GM04504 (cell line): ENCODE results near the gene MDN1.
"Not testable (repeated sequence)": the region's sequence is repeated elsewhere in the genome, so short reads cannot be mapped to it uniquely, and the experiment has no call there.

ENCODE experiments used
- DNase-seq: peaks from one replicate; pipeline ENCODE4 v3.0.0-alpha.2; 2012; ENCODE audit warnings: low read depth

The MDN1 gene

DNA sequence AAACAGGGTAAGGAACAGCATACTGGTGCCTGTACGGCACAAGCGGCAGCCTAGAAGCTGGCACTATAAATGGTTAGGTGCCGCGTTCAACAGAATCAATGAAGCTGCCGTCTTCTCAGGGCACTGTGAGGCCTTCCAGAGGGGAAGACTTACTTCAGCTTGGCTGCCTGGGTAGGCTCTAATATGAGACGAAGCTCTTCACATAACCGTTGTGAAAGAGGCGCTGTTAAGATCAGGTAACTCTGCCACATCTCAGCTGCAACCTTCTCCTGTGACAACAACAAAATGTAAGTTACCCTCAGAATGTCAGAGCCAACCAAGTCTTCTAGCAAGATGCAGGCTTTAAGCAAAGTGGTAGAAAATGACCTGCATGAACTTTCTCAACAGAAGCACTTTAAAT is 169.0 kb downstream of the MDN1 start:
- DNase-seq, result no peak

- DNase-seq, result no peak
Observed at GRCh38 chr6:89649682-89650081, 169.9 kb downstream of the MDN1 start.

DNA sequence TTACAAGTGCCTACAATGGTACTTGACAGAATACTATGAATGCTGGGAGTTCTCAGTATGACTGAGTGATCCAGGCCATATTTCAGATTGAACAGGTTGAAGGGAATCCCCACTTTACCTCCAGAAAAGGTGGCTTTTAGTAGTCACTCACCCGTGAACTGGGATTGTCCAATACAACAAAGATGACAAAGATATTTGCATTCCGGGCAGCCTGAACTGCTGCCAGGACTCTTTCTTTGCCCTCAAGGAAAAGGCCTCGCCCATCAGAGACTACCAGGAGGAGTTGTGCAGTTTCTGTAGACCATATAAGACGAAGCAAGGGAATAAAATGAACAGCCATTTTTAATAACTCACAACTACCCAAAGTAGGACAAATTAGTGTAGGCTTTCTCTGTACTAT is 174.7 kb downstream of the MDN1 start:
- no peak for DNase-seq

GRCh38 chr6:89643406-89643805 is 176.2 kb downstream of the MDN1 start:
- DNase-seq, result no peak

DNA sequence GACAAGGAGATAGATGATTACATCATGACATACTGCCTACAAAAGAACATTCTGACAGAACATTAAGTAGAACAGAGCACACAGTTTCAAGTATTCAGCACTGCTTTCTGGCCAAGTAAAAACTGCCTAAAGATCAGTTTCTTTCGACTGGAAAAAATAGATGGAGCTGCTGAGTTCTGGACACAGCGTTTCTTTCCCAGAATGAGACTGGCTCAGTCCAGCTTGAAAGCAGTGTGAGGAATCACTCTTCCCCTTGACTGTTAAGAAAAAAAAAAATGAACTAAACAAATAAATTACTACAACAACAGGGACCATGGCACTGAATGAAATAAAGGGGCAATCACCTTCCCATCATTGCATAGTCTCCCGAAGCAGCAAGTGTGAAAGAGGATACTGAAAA is 176.6 kb downstream of the MDN1 start:
- no peak for DNase-seq

GRCh38 chr6:89641581-89641980 is 178.0 kb downstream of the MDN1 start:
- not testable (repeated sequence) for DNase-seq

DNA sequence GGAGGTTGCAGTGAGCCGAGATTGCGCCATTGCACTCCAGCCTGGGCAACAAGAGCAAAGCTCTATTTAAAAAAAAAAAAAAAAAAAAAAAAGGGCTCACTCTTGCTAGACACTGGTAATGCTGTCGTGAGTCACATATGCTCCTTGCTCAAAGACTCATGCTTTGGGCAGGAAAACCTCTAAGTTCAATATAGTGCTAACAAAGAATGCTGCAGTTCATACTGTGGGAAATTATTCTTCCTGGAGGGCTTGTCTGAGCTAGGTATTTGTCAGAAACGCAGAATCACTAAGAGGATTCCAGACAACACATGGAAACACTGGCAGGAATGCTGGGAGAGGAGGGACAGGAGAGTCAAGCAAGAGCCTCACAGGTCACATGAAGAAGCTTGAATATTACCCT is 178.8 kb downstream of the MDN1 start:
- DNase-seq, result no peak

DNA sequence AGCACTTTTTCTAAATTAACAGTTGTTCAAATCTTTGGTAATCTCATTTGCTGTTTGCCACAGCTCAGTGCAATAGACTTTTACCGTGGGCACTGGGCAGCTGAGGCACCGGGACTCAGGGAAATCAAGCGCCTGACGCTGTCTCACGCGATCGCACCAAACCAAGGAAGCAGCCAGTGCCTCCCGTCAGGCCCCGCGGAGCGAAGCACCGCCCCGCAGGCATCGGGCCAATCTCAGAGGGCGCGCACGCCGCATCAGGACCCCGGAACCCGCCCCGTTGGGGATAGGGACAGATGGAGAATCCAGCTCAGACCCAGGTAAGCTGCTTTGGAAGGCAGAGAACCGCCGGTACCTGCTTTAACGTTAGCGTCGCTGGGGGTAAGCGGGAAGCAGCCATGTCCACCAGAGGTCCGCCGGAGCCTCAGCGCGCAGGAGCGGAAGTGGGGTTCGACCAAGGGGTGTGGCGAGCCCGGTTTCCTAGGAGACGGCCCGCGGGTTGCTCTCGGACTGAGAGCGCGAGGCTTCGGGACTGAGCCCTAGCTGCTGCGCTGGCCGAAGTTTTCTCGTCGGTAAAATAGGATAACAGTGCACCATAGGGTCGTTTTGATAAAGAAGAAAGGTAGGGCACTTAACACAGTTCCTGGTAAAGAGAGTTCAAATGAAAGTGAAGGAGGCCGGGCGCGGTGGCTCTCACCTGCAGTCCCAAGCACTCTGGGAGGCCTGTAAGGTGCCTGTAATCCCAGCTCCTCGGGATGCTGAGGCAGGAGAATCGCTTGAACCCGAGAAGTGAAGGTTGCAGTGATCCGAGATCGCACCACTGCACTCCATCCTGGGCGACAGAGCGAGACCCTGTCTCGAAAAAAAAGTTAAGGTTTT is 181.0 kb downstream of the MDN1 start, which contains the start of gene LYRM2:
TSS of gene LYRM2 (minus strand) at position 428 of the 876 bp plus-strand sequence. CDS start at position 397, 31 bp downstream.
- peak; percentile 86 for DNase-seq

- no peak for DNase-seq
Observed at GRCh38 chr6:89637960-89638319, 181.7 kb downstream of the MDN1 start.

- not testable (repeated sequence) for DNase-seq
Observed at GRCh38 chr6:89636412-89636811, 183.2 kb downstream of the MDN1 start.

DNA sequence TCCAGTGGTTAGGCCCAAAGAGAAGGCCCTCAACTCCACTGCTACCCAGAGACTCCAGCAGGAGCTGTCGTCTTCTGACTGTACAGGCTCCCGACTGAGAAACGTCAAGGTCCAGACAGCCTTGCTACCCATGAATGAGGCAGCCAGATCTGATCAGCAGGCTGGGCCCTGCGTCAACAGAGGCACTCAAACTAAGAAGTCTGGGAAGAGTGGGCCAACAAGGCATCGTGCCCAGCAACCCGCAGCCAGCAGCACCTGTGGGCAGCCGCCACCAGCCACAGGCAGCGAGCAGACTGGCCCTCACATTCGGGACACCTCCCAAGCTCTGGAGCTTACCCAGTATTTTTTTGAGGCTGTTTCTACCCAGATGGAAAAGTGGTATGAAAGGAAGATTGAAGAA is 189.1 kb downstream of the MDN1 start:
- no peak for DNase-seq

- DNase-seq, result no peak
Observed at GRCh38 chr6:89623749-89624148, 195.8 kb downstream of the MDN1 start.

DNA sequence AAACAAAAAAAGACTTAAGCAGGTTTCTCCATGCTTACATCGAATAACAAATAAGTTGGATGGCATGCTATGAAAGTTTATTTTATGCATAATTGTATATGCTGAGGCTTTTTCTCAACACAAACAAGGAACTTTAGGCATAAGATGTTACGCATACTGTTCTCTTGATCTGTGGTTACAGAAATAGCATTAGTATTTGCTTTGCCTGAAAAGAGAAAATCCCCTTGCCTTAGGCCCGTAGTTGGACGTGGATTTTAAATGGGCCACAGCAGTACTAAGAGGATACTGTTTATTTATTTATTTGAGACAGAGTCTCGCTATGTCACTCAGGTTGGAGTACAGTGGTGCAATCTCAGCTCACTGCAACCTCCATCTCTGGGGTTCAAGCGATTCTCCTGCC is 200.0 kb downstream of the MDN1 start:
- no peak for DNase-seq

DNA sequence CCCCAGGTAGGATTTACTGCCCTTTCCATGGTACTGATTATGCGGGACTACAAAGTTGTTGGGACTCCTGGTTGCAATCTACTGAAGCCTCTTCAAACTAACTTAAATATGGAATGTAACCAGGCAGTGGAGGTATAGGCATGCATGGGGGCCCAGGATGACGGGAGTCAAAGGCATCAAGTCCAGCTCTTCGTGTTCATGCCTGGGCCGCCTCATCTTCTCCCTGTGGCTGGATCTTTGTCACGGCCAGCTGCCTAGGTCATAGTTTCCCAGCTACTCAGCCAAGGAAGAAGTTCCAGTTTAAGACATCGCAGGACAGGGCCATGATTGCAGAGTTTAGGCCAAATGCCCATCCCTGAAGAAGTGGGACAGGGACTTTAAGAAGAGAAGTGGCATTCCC is 201.6 kb downstream of the MDN1 start:
- DNase-seq, result no peak

GRCh38 chr6:89616531-89616930 is 203.1 kb downstream of the MDN1 start:
- DNase-seq, result no peak

GRCh38 chr6:89615882-89616281 is 203.7 kb downstream of the MDN1 start:
- no peak for DNase-seq

DNA sequence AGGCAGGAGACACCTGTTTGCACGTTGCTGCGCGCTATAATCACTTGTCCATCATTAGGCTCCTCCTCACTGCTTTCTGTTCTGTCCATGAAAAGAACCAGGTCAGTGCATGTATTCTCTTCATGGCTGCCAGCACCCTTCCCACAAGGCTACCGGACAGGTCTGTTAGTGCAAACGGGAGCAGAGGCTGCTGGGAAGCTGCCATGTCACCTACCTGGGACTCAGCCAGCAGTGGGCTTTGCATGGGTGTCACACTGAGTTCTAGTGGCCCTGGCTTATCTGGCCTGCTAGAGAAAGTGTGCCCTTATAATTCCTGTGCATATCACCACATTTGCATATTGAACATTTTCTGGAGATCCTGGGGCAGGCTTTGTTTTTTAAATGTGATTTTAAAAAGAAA is 205.8 kb downstream of the MDN1 start:
- no peak for DNase-seq

- no peak for DNase-seq
Observed at GRCh38 chr6:89612121-89612520, 207.5 kb downstream of the MDN1 start.

- no peak for DNase-seq
Observed at GRCh38 chr6:89611666-89612065, 207.9 kb downstream of the MDN1 start.

- DNase-seq, result peak; percentile 3
Observed at GRCh38 chr6:89610149-89610642, 209.4 kb downstream of the MDN1 start.

DNA sequence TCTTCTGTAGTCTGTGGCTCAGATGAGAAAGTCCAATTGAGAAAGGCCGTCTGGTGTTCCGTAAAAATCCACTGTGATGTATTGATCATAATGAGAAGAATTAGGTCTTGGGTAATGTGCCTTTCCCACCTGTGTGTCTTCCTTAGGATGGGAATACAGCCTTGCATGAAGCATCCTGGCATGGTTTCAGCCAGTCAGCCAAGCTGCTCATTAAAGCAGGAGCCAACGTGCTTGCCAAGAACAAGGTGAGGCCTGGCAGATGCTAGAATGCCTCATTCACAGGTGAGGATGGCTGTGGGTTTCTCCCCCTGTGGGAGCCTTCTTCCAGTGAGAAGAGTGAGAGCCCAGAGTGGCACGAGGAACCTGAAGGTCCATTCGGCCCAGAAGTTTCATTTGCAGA is 213.7 kb downstream of the MDN1 start:
- DNase-seq, result no peak

- no peak for DNase-seq
Observed at GRCh38 chr6:89604653-89605052, 214.9 kb downstream of the MDN1 start.

DNA sequence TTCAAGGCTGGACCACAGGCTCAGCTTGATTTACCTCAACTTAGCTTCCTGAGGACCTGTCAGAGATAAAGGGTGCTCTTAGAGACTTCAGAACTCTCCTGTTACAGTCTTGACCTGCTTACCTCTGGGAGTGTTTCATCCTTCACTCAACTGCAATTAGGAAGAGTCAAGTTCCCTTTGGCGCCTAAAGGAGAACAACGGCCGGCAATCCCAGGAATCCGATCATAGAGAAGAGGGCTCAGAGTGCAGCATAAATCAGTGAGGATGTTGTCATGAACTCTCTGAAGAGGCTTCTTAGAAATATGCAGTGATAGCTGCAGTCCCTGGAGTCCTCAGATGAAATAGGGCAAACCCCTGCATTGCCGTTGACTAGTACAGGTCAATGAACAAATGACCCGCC is 217.4 kb downstream of the MDN1 start:
- no peak for DNase-seq

- DNase-seq, result no peak
Observed at GRCh38 chr6:89599727-89600126, 219.9 kb downstream of the MDN1 start.
